Measurements from ENCODE around the gene DLK1. TPM values are rescaled to one million over a fixed set of nuclear protein-coding genes. Genes with fewer than 3 reads are reported as not detected.

The DLK1 gene
- total RNA-seq, result 10 to 100 TPM in 1 of 6 experiments, 1 to 10 TPM in 2, not detected in 3; 1.7 to 13.4 (median 3.8) TPM
- long read RNA-seq, full-length matches to known transcripts, result 1 of 1 reads
- long read RNA-seq, partial matches to known transcripts, result 0 of 1 reads
- long read RNA-seq, other reads (novel, unspliced or antisense), result 0 of 1 reads

DNA sequence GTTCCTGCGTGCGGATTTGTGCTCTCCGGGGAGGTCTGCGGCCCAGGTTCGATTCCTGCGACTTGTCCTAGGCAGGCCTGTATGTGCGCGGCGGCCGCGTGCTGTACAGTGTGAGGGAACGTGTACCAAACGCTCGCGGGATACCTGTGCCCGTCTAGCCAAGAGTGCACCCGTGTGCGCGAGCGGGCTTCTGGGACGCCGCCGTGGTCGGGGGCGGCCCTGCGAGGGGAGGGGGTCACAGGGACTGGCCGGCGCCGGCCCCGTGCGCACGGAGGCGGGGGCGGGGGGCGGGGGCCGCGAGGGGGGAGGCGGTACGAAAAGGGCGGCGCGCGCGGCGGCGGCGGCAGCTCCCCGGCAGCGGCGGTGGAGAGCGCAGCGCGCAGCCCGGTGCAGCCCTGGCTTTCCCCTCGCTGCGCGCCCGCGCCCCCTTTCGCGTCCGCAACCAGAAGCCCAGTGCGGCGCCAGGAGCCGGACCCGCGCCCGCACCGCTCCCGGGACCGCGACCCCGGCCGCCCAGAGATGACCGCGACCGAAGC is at the start of gene DLK1:
Gene DLK1 (plus strand): TSS at position 343 of the 536 bp plus-strand sequence. CDS start 177 bp downstream, at position 520.
- TF ChIP-seq, protein P1, sequence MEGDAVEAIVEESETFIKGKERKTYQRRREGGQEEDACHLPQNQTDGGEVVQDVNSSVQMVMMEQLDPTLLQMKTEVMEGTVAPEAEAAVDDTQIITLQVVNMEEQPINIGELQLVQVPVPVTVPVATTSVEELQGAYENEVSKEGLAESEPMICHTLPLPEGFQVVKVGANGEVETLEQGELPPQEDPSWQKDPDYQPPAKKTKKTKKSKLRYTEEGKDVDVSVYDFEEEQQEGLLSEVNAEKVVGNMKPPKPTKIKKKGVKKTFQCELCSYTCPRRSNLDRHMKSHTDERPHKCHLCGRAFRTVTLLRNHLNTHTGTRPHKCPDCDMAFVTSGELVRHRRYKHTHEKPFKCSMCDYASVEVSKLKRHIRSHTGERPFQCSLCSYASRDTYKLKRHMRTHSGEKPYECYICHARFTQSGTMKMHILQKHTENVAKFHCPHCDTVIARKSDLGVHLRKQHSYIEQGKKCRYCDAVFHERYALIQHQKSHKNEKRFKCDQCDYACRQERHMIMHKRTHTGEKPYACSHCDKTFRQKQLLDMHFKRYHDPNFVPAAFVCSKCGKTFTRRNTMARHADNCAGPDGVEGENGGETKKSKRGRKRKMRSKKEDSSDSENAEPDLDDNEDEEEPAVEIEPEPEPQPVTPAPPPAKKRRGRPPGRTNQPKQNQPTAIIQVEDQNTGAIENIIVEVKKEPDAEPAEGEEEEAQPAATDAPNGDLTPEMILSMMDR (IDR thresholded peaks at IDR 0.05), result no peak
- TF ChIP-seq POLR2A (IDR thresholded peaks at IDR 0.05), result no peak
- Histone ChIP-seq H3K27ac (no peak within 1 kb of the TSS), H3K27me3 (no peaks in the 10 kb centered on the region), H3K36me3 (no peaks in the 10 kb centered on the region), H3K4me1 (no peaks in the 10 kb centered on the region), H3K9me3 (no peaks in the 10 kb centered on the region), H3K4me3 (no peak within 1 kb of the TSS)
- 10% methylated on average over 9 of the region's 77 CpGs for WGBS (ENCODE audit: insufficient coverage, low coverage, low lambda C conversion rate, missing lambda C conversion rate)
- intact Hi-C loops (cut with DNase I), result no loop called here
- DNase-seq, result no peak
- no peak for ATAC-seq

DNA sequence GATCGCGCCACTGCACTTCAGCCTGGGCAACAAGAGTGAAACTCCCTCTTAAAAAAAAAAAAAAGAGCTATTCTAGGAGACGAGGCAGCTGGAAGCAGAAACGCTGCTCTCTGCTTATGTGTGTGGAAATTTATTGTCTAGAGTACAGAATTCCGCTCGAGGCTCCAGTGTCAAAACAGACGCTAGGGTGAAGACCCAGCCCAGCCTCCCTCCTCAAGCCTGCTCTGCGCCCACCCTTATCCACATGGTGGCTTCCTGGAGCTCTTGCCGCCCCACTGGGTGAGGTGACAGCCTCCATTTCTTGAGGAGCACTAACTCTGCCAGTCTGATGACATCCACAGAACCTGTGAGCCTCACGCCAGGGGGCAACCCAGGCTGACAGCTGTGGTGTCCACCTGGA is 49.5 kb upstream of the DLK1 start:
- DNase-seq, result no peak
- no peak overlapping the region for H3K4me3 ChIP-seq
- no peaks in the 10 kb centered on the region for H3K27me3 ChIP-seq
- H3K36me3 ChIP-seq, result no peaks in the 10 kb centered on the region
- no peak for TF ChIP-seq POLR2A (IDR thresholded peaks at IDR 0.05)
- TF ChIP-seq, protein P1 (IDR thresholded peaks at IDR 0.05), result no peak
- intact Hi-C loops (cut with DNase I), result no loop called here
- ATAC-seq, result no peak
- peak overlapping the region; percentile 49 to 67 (median 58) for H3K27ac ChIP-seq
- H3K9me3 ChIP-seq, result no peaks in the 10 kb centered on the region
- WGBS (ENCODE audit: insufficient coverage, low coverage, low lambda C conversion rate, missing lambda C conversion rate), result 64% methylated on average over 5 of the region's 10 CpGs
- peaks cover 0 to 7% (median 0%) of the 10 kb centered on the region in 4 donors for H3K4me1 ChIP-seq

DNA sequence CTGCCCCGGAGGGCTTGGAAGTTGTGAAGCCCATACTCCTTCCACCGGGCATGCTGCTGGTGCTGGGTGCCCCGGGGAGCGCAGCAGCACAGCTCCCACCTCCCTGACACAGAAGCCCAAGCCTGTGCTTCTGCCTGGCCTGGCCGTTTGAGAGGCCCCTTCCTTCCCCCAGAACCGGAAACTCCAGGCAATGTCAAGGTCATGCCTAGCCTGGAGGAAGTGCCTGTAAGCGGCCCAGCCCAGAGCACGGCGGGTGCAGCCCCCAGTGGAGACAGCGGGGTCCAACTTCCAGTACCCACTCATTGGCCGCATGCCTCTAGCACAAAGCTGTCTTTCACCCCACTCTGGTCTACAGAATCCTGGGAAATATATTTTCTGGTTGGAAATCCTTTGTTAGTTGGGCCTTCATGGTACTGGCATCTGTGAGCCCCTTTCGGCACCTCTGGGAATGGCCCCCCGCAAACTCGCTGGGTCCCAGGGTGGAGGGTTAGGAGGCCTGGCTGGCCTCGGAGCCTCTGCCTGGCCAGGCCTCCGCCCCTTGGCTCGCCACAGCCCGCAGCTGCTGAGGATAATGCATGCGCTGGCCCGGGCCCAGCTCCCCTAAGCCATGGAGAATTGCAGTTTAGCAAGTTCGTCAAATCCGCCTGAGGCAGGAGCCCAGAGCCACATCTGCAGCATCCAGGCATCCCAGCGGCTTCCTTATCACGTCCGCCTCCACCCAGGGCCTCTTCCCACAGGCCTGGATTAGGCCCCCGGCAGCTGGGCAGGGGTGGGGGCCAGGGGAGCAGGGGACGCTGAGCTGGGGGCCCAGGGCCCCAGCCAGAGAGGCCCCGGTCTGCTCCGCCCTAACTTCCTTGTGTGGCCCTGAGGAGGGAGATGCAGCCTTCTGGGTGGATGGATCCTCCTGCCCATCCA is 48.9 kb upstream of the DLK1 start:
- no peak for TF ChIP-seq POLR2A (IDR thresholded peaks at IDR 0.05)
- TF ChIP-seq, protein P1 (IDR thresholded peaks at IDR 0.05), result no peak
- DNase-seq, result no peak
- intact Hi-C loops (cut with DNase I), result no loop called here
- Histone ChIP-seq H3K4me3 (no peak overlapping the region), H3K9me3 (no peaks in the 10 kb centered on the region), H3K27ac (peak overlapping the region; percentile 58 to 67 (median 67)), H3K4me1 (peaks cover 0 to 7% (median 0%) of the 10 kb centered on the region in 4 donors), H3K36me3 (no peaks in the 10 kb centered on the region), H3K27me3 (no peaks in the 10 kb centered on the region)
- WGBS (ENCODE audit: insufficient coverage, low coverage, low lambda C conversion rate, missing lambda C conversion rate), result 43% methylated on average over 5 of the region's 29 CpGs
- ATAC-seq, result peak; percentile 31 to 42 (median 32)

DNA sequence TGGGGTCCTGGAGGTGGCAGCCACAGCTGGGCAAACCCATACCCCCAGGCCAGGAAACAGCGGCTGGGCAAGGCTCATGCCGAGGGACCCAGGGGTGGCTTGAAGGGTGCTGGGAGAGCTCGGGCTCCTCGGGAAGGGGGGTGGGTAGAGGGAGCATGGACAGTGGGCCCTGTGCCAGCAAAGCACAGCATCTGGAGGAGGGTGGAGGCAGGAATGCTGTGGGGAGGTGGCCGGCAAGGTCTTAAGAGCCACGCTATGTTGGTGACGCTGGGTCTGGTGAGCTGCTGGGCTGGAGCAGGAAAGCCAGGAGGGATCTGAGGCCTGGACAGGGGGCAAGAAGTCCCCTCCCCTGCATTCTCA is 48.2 kb upstream of the DLK1 start:
- ATAC-seq, result peak in 1 of 4 donors; percentile 4
- Histone ChIP-seq H3K4me3 (no peak overlapping the region), H3K4me1 (peaks cover 0 to 7% (median 0%) of the 10 kb centered on the region in 4 donors), H3K36me3 (no peaks in the 10 kb centered on the region), H3K27ac (peak overlapping the region; percentile 58 to 67 (median 67)), H3K27me3 (no peaks in the 10 kb centered on the region), H3K9me3 (no peaks in the 10 kb centered on the region)
- TF ChIP-seq, protein P1 (IDR thresholded peaks at IDR 0.05), result no peak
- TF ChIP-seq POLR2A (IDR thresholded peaks at IDR 0.05), result no peak
- DNase-seq, result no peak
- 48% methylated on average over 3 of the region's 7 CpGs for WGBS (ENCODE audit: insufficient coverage, low coverage, low lambda C conversion rate, missing lambda C conversion rate)
- intact Hi-C loops (cut with DNase I), result no loop called here
